Epidermal melanocyte (primary cell): ENCODE measurements around the gene POLD2.
"Not testable (repeated sequence)": the region's sequence is repeated elsewhere in the genome, so short reads cannot be mapped to it uniquely, and the experiment has no call there.

Source experiments
- DNase-seq: peaks from one replicate; pipeline ENCODE4 v3.0.0; 2011; ENCODE audit warnings: low spot score; ENCODE audit not compliant: insufficient read length

The POLD2 gene

GRCh38 chr7:44123190-44124003, at the start of gene POLD2:
TSS of gene POLD2 (minus strand) at chr7:44123548. CDS start at chr7:44122053, 1,495 bp downstream.
- peak; percentile 99 for DNase-seq

- no peak for DNase-seq
These were observed 49.6 kb upstream of the POLD2 start for GRCh38 chr7:44172803-44173424.

- DNase-seq = no peak
These were observed 49.0 kb upstream of the POLD2 start for GRCh38 chr7:44172352-44172751.

DNA sequence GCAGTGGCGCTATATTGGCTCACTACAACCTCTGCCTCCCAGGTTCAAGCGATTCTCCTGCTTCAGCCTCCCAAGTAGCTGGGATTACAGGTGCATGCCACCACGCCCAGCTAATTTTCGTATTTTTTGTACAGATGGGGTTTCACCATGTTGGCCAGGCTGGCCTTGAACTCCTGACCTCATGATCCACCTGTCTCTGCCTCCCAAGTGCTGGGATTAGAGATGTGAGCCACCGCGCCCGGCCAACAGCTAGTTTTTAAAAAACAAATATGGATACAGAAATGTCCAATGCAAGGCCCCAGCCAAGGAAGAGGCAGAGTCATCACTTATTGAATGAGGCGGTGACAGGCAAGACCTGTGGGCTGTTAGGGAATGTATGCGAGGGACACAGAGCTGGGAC, 48.6 kb upstream of the POLD2 start:
- DNase-seq = not testable (repeated sequence)

- DNase-seq = no peak
These were observed 44.6 kb upstream of the POLD2 start for GRCh38 chr7:44167920-44168319.

- peak; percentile 87 for DNase-seq
These were observed 40.2 kb upstream of the POLD2 start for GRCh38 chr7:44163591-44163990.

DNA sequence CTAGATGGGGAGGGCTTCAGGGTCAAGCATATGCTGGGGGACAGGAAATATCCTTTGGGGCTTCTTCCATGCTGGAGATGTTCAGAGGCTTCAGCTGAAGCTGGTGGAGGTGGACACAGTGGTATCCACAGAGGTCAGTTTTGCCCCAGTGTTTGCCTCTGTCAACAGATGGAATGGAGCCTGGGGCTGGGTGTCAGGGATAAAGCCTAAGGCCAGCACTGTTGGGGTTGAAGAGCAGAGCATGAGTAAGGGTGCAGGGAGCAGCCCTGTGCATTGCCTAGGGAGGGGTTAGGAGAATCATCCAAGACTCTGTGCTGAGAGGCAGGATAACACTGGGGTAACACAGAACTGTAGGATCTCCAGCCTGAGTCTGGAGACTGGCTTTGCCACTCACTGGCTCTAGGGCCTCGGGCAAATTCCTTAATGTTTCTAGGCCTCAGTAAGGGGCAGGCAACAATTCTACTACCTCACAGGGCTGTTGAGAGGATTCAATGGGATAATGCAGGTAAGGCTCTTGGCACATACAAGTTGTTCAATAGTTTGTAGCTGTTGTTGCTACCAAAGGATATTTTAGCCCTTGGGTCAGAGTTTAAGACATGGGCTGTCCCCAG, 39.5 kb upstream of the POLD2 start:
- no peak for DNase-seq

GRCh38 chr7:44162179-44162578, 38.8 kb upstream of the POLD2 start:
- no peak for DNase-seq

- no peak for DNase-seq
These were observed 38.0 kb upstream of the POLD2 start for GRCh38 chr7:44161371-44161770.

GRCh38 chr7:44159824-44160630, 36.7 kb upstream of the POLD2 start:
- DNase-seq = no peak

DNA sequence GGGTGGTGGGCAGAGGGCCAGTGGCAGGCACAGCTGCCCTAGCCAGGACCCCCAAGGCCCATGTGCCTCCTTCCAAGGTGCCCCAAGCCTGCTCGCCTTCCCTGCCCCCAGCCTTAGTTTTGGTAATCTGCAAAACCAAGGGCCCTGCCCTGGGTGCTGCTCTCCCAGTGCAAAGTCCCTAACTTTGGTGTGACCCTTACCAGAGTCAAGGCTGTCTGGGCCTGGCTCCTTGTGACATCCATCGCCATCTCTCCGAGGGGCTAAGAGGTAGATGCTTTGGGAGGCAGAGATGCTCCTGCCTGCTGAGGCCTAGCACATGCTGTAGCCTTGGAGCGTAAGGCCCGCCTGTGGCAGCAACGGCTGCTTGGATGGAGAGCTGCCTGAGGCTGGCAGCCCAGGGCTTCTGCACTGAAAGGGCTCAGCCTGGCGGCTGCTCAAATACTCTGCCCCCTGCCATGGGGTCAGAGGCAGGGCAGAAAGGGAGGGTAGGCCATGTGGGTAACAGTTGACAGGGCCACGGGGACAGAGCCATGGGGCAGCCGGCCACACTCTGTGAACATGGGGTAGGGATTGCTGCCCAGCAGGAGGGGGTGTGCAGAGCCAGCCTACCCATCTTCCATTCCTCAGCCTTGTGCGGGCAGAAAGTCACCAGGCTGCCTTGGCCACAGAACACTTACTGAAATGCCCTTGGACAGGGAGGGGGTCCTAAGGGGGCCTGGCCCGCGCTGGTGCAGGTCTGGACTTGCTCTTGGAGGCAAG, 35.7 kb upstream of the POLD2 start:
- no peak for DNase-seq

DNA sequence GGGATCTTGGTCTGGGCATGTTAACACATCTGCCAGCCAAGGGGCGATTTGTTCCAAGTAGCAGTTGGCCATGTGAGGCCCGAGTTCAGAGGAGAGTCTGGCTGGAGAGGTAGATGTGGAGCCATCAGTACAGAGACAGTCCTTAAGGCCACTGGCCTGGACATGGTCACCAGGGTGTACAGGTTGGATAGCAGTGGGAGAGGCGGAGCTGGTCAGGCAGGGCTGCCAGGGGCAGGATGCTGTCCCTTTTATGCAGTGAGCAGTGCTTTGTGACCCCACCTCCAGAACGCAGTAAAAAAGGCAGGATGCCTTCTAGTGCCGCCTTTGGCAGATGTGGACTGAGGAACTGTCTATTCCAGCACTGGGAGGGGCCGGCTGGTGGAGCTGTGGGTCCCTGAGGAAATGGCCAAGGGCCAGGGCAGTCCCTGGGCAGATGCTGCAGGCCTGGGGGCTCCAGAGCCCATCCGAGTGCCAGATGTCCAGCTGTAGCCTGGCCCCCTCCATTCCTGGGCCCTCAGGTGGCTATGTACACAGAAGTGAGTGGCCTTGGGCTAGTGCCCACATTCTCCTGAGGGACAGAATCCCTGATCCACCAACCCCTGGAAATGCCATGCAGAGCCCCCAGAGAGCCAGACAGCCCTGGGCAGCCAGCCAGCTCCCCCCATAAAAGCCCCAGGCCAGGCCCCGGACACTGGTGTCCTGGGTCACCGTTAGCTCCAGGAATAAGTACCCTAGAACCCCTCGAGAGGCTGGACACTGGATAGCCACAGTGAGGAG, 34.9 kb upstream of the POLD2 start:
- DNase-seq = no peak

- DNase-seq = no peak
These were observed 34.0 kb upstream of the POLD2 start for GRCh38 chr7:44157116-44158080.

DNA sequence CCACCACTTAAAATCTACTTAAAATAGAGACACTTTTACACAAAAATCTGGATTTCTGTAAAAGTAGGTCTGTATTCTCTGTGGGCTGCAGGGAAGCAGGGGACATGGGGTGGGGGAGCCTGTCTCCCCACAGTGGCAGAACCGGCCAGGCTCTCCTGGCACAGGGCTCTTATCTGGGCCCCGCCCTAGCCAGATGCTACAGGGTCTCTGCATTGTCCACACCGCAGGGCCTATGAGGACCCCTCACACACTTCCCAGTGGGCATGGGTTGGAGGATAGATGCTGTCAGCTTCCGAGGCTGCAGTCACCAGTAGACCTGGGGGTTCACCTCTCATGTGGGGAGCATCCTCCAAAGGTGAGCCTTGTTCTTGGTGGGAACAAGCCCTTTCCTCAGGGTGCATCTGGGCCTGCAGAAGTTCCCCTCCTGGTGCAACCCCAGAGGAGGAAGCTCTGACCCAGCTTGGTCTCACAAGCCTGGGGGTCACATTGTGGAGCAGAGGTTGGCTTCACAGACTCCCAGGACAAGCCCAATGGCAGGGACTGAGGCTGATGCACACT, 33.2 kb upstream of the POLD2 start:
- no peak for DNase-seq

GRCh38 chr7:44155191-44156185, 32.1 kb upstream of the POLD2 start:
- DNase-seq = no peak

GRCh38 chr7:44154703-44155102, 31.4 kb upstream of the POLD2 start:
- no peak for DNase-seq

DNA sequence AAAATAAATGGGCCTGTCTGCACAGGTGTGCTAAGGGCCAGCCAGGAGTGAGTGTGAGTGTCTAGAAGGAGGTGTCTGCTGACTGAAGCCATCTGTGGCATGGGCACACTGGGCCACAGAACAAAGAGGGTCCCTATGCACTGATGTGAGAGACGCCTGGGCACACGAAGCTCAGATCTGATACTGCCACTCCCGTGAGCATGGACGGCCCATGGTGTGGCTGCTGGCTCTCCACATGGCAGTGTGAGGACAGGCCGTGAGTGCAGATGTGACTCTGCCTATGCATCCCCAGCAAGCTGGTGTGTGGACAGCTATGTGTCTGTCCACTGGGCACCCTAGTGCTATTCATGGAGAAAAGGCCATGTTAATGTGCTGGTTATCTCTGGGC, 30.6 kb upstream of the POLD2 start:
- no peak for DNase-seq
